HG03039 (cell line): ENCODE measurements around the gene CDH13.

Experiments
- ATAC-seq: cut with Tn5 transposase; IDR thresholded peaks from one replicate; pipeline ENCODE4 v1.9.1; 2021; ENCODE audit warnings: mild to moderate bottlenecking, moderate library complexity; ENCODE audit not compliant: unreplicated experiment

Gene CDH13

DNA sequence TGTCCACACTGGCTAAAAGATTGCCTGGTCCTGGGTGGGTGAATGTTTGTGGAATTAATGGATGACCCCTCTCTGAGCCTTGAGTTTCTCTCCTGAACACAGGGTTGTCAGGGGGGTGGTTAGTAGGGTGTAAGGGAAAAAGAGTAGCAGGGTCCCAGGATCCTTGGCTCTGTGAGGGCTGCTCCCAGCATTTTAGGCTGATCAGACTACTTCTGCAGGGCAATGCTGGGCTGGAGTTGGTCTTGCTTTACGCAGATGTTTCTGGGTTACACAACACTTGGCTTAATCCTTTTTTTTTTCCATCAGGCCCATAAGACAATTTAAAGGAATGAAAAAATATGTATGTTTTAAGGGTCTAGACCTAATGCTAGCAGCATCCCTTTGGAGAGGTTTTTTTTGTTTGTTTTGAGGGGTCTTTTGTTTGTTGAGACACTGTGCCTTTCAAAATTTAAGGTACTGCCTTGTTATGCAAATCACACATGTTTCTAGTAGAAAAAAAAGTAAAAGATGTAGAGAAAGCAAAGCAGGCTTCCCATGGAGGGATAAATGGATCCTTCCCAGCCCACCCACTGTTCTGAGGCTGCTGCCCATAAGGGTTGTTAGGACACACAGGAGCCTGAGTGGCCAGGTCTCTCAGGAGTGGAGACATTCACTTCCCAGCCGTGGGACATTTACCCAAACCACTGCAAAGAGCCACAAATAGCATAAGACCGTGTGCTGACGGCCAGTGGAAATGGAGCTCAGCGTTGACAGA lies 955.4 kb downstream of the CDH13 start:
- no peak for ATAC-seq

DNA sequence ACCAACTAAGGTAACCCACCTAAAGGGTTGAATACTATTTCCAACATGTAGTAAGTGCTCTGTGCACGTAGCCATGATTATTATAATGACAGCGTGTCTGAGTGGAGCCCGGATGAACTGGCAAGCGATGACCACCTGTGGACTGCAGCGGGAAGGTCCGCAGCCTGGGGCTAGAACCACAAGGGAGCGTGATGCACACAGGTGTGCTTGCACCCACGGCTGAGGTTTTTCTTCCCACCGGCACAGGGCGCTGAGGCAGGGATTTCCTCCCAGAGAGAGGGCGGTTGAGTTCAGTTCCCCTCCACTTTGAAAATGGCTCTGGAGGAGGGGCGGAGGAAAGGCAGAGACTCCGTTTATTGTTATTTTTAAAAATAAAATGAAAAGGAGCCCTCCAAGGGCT lies 959.3 kb downstream of the CDH13 start:
- ATAC-seq: no peak

DNA sequence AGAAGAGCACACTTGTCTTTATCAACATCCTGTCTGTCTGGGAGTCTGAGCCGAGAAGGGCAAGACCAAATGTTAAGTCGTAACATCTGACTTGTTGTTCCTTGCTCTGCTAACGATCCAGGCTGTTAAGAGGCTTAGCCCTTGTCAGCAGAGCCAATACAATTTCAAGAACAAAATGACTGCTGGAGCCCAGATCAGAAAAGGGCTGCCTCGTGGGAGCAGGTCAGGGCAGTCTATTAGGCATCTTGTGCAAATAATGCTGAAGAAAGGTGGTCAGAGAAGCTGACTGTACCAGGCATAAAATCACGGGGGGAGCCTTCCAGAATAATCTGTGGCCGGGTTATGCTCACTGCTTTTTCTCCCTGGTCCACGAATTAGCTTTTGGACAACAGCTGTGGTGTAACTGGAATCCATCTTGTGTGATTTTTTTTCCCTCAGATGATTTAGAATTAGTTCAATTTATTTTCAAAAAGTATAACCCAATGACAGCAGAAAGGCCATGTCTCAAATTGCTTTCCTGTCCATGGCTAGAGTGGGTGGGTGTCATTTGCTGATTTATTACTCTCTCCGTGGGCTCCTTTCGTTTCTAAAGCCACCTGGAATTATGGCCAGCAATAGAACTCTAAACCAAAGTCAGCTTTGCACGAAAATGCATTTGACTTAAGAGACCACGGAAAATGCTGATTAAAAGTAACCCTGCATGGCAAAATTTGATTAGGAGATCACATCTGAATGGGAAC lies 959.9 kb downstream of the CDH13 start:
- no peak for ATAC-seq

DNA sequence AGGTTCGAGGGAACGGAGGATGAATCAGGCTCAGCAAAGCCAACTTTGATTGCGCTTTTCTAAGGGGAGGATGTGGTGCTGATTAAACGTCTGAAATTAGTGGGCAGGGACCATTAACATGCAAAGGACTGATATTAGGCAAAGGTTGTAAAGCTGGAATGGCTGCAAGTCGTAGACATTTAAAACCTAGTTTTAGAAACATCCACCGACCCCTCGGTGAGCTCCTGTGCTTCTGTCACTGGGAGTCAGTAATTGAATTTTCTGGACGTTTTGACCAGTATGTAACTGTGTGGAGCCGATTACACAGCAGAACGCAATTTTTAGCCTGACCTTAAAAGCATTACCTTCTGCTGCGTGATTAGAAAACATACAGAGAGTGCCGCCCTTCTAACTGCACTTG lies 960.4 kb downstream of the CDH13 start:
- ATAC-seq: no peak

DNA sequence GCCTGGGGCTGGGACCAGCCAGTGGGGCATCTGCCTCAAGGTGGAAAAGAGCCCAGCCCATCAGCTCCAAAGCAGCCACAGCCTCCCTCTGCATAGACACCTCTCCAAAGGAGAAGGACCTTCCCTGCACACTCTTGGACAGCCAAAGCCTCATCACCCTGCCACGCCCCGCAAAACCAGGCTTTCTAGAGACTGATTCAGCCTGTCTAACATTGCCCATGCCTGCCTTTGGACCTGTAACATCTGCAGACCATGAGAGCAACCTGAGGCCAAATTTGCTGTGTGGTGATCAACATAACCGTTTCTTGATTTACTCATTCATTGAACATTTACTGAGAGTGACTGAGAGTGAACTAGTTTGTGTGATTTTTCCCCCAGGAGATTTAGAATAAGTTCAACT lies 961.3 kb downstream of the CDH13 start:
- no peak for ATAC-seq

DNA sequence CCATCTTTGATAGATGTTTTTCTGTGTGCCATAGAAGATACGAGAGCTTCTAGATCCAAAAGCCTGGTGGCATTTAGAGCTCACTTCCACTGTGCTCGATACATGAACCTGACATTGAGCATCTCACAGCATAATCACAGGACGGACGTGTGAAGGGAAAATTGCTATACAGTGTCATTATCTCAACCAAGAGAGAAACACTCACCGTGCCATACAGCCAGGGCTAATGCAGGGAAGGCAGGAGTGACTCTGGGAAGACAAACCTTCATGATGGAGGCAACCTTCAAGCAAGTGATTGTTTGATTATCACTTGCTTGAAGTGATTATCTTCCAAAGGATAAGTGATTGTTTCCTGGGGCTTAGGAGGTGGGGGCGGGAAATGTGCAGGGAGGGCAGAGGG lies 962.8 kb downstream of the CDH13 start:
- ATAC-seq: no peak

DNA sequence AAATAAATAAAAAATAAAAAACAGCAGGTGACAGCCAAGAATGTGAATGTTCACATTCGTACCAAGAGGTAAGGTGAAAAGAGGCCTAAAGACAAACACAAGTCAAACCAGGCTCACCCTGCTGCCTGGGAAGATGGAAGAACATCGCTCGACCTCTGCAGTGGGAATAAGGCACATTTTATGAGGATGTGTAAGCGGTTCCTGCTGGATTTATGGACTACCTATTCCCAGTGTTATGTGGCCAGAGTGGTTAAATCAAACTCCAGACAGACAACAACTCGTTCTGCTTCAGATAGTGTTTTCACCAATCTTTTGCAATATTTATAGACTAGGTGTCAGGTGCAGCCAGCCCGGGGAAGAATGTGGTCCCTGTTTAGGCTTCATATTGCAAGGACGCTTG lies 966.0 kb downstream of the CDH13 start:
- ATAC-seq: no peak

DNA sequence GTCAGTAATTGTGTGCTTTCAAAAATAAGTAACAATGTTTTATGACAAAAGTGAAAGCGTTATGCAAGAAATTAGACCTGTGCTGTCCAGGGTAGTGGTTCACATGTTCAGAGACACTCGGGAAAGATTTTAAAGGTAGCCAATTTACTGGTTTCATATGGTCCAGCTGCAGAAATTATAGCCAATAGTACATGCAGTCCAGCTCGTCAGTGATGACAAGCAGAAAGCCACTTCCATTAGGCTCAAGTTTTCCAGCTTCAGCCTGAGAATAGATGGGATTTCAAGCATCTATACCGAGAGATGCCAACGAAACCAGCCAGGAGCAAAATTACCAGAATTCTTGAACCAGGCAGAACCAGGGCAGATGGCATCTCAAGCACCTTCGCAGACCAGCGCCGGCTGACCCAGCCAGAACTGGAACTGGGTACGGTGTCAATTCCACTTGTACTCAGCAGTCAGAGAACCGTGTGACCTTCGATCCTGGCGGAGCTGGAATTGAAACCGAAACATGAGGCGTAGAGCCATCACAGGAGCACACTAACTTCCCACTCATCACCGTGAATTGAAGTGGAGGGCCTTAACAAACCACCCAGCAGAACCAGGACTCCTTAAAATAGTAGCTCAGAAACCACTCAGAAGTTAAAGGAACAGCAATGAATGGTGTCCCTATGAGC lies 973.2 kb downstream of the CDH13 start:
- ATAC-seq: no peak

DNA sequence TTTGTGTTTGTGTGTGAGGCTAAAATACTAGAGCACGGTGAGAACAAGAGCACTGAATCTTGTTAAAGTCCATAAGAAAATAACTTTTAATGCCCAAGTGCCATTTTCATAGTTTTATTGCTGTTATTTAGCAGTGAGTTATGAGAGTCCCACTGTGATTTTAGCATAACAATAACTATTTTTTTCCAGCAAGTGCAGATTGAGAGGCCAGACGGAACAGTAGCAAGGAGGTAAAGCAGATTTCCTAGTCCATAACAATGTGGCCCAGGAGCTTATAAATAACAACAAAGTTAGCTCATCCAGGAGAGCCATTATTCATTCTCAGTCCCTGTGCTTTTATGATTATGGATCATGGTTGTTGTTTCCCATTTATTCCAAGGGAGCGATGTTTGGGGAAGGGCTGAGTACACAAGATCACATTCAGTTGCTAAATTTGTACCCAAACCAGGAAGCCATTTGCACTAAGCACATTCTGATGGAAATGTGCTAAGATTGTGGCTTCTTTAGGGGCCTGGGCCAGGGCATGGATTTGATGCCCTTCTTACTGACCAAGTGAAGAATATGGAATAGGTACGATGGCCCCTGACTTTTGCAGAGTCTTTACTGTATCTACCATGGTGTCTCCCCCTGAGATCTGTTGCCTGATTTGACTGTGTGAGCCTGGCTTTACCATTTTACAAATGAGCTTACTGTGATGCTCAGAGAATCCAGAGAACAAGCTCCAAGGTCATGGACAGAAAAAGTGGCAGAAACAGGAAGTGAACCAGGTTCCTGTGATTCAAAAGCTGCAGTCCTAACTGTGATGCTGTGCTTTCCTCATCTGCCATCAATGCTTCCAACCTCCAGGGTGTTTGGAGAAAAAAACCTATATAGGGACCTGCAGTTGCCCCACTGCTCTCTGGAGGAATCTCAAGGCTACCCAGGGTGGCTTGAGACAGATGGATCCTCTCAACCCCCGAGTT lies 976.3 kb downstream of the CDH13 start:
- no peak for ATAC-seq

DNA sequence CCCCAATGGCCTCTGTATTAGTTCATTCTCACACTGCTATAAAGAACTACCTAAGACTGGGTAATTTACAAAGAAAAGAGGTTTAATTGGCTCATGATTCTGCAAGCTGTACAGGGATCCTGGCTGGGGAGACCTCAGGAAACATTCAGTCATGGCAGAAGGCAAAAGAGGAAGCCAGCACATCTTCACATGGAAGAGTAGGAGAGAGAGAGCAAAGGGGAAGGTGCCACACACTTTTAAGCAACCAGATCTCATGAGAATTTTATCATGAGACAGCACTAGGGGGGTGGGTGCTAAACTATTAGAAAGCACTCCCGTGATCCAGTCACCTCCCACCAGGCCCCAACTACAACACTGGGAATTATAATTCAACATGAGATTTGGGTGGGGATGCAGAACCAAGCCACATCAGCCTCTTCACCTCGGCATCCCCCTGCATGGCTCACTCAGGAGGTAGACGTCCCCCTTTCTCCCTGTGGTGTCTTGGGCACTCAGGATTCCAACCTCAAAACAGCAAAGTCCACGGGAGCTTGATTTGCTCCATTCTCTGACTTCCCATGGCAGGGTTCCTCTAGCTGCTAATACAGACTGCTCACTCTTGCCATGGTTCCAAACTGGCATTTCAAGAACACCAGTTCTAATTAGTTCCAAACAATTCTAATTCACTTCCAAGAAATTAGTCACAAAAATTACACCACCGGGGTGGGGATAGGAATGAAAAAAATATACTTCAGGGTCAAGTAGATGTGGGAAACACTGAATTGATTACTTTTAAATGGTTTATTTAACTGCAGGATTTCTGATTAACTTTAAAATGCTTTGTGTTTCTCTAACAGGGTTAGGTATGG lies 977.2 kb downstream of the CDH13 start:
- ATAC-seq: no peak

DNA sequence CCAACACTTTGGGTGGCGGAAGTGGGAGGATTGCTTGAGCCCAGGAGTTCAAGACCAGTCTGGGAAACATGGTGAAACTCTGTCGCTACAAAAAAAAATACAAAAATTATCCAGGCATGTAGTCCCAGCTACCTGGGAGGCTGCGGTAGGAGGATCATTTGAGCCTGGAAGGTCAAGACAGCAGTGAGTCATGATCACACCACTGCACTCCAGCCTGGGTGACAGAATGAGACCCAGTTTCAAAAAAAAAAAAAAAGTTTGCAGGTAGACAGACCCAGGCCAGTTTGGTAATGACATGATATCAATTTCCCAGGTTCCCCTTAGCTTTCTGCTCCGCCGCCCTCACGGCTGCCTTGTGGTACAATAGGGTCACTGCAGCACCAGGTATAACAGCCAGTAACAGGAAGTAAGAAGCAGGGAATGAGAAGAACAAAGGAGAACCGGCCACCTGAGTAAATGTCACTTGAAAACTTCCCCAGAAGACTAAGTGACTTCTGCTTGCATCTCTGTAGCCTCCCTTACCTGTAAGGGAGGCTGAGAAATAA lies 979.8 kb downstream of the CDH13 start:
- ATAC-seq: no peak

DNA sequence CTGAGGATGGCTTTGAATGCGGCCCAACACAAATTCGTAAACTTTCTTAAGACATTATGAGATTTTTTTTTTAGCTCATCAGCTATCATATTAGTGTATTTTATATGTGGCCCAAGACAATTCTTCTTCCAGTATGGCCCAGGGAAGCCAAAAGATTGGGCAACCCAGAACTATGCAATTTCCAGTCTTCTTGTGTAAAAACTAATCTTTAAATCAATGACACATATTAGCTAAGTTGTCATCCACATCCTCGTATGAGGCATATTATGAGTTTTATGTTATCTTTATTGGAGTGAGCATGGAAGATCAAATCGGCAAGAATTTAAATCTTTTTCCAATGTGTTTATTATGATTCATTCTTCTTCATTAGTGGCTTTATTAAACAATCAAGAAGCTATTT lies 982.4 kb downstream of the CDH13 start:
- ATAC-seq: no peak

DNA sequence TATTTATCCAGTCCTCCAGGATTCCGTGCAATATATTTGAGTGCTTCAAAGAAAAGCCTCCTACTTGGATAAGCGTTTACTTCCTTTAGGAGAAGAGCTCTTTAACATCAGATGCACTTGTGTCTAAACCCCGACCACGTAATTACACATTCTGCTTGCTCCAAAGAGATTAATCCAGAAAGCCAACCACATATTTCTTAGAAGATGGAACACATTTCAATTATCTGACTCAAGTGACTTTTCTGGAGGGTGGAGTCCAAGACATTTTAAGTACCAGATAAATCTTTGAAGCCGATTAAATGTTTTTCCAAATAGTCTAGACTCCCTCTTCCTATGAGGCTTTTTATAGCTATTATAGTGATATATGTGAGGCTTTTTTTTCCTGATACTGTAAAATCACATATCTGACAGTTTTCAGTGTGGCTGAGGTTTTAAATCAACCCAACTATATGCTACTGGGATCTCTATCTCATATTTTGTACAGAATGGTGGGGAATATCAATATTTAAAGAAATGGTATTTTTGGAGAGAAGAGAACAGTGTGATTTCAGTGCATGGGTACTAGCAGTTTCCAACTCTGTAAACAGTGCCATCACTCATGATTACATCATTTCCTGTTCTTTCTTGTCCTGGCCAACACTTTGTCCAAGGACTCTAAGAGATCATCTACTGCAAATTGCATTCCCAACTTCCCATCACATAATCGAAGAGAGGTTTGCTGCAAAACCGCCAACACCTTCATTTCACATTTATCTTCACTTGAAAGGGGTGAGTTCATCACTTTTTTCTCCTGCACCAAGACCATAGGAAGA lies 988.6 kb downstream of the CDH13 start:
- ATAC-seq: no peak

DNA sequence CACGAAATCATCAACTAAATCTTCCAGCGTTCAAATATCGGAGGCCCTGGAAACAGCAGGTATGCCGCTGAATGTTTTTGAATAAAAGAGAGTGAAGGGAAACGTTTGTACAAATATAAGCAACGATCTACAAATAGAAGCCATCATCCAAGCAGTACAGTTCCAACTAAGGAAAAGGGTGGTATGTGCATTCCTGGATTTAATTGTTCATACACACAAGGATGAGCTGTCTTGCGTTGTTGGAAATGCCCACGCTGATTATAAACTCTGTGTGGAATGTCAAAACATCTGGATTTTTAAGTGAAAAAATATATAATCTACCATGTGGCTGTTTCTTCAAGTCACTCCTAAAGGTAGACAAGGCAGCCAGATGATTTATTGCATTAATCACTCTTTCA lies 989.2 kb downstream of the CDH13 start:
- no peak for ATAC-seq

DNA sequence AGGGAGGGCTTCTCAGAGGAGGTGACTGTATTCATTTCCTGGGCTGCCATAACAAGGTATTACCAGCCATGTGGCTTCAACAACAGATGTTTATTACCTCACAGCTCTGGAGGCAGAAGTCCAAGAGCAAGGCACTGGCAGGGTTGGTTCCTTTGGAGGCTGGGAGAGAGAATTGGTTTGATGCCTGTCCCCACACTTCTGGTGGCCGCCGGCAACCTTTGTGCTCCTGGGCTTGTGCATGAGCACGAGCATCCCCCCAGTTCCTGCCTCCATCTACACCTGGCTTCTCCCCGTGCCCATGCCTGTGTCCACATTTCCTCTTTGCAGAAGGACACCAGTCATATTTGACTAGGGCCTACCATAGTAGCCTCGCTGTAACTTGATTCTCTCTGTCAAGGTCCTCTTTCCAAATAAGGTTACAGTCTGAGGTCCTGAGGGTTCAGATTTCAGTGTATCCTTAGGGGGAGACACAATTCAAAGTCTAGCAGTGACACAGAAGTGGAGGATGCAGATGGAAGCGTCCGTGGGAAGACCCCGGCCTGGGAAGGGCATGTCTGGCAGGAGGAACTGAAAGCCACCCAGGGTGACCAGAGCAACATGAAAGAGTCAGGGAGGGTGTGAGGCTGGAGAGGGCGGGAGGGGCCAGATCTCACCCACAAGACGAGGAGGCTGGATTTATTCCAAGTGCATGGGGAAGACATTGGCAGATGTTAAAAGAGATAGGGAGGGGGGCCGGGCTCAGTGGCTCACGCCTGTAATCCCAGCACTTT lies 992.8 kb downstream of the CDH13 start:
- no peak for ATAC-seq

DNA sequence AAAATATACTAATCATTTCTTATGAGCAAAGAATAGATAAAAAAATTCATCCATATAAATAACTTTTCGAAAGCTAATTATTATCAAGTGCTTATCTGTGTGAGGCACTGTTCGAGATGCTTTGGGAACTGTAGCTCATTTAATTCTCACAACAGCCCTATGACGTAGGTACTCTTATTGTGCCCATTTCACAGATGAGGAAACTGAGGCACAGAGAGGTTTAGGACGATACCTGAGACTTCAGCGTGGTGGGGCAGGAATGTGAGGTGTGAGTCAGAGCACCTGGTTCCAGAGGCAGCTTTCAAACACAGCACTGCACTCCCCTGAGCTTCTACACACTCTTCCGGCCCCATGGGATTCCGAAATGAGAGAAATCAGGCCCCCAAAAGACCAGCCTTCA lies 995.2 kb downstream of the CDH13 start:
- ATAC-seq: no peak

DNA sequence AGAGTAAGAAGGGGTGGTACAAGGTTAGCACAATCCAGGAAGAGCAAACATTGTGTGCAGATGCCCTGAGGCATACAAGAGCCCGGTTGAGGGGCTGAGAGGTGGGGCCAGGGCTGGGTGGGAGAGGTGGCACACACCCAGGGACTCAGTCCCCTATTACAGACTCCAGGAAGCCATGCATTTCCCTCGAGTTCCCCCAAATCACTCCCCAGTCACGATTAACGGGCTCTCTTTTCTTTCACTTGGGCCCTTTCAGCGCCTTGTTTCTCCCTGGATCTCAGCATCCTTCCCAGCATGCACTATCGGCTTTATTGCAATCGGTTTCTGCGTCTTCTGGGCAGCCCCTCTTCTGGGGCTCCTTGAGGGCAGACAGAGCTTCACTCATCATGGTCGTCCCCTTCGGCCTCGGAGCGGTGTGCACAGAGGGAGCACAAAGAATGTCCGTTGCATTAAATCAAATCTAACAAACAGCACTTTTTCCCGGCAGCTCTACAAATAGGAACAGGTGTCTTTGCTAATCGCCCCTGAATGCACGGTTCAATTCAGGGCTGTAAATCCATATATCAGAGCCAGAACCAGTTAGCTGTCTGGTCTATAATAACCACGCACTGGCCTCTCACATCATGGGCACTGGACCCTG lies 996.4 kb downstream of the CDH13 start:
- ATAC-seq: no peak

DNA sequence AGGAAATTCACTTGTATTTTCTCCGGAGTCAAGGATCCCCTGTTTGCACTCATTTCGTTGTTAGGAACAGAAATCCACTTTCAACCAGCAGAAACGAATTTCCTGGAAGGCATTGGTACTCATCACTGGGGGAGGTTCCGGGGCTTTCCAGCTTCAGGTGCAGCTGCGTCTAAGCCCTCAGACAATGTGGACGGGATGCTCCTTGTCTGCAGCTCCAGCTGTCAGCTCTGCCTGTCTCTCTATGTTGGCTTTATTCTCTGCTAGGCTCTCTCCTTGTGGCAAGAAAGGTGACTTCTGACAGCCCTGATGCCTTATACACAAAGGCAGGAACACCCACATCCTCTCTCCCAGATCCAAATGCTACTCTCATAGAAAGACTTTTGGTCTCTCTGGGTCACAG lies 997.1 kb downstream of the CDH13 start:
- no peak for ATAC-seq
